Sigmoid colon (tissue), 7 donors: Measurements from ENCODE around the gene PAXX. TPM values are rescaled to one million over a fixed set of nuclear protein-coding genes. Genes with fewer than 3 reads are reported as not detected.

Source experiments
- DNase-seq: peaks from one replicate; pipeline ENCODE4 v3.0.0-alpha.2; 2019
- H3K27ac ChIP-seq, 4 donors: fragments of 200-600 bp; sonication (generic); one replicate each; pipeline ENCODE4 v1.5.1; 2016 to 2019; ENCODE audit warnings: mild to moderate bottlenecking in 1 of 4
- H3K27me3 ChIP-seq, 3 donors: fragments of 200-600 bp; sonication (generic); one replicate each; pipeline ENCODE4 v1.5.1; 2019; ENCODE audit warnings: mild to moderate bottlenecking in 1 of 3
- H3K36me3 ChIP-seq, 4 donors: fragments of 200-600 bp; sonication (generic); one replicate each; pipeline ENCODE4 v1.5.1; 2016 to 2019
- H3K4me1 ChIP-seq, 4 donors: fragments of 200-600 bp; sonication (generic); one replicate each; pipeline ENCODE4 v1.5.1; 2017 to 2019
- H3K4me3 ChIP-seq, 4 donors: fragments of 200-600 bp; sonication (generic); one replicate each; pipeline ENCODE4 v1.5.1; 2017 to 2019; ENCODE audit warnings: mild to moderate bottlenecking in 2 of 4, moderate library complexity in 1 of 4
- H3K9me3 ChIP-seq, 4 donors: fragments of 200-600 bp in 3 of 4; sonication (generic) in 3 of 4; one replicate each; pipeline versions ENCODE4 v1.5.1 to v1.6.1; 2013 to 2019
- CTCF ChIP-seq, 4 experiments: fragments of 450-650 bp in 3 of 4; fragments of 200-600 bp in 1 of 4; IDR thresholded peaks; one replicate each; pipeline ENCODE4 v1.5.1; 2016 to 2019; ENCODE audit warnings: antibody characterized with exemption in 4 of 4, mild to moderate bottlenecking in 3 of 4, moderate library complexity in 2 of 4
- EP300 ChIP-seq, 4 donors: sonication (generic); formaldehyde crosslinking; IDR thresholded peaks; one replicate each; pipeline ENCODE4 v1.6.1; 2017; ENCODE audit warnings: antibody characterized with exemption in 4 of 4
- POLR2A ChIP-seq, 2 donors: fragments of 450-650 bp; IDR thresholded peaks; one replicate each; pipeline ENCODE4 v1.6.1; 2016; ENCODE audit warnings: antibody characterized with exemption in 2 of 2, mild to moderate bottlenecking in 2 of 2, moderate library complexity in 2 of 2
- POLR2AphosphoS5 ChIP-seq, 4 donors: sonication (generic); formaldehyde crosslinking; IDR thresholded peaks; one replicate each; pipeline ENCODE4 v1.6.1; 2017; ENCODE audit warnings: antibody characterized with exemption in 4 of 4
- WGBS, 2 donors: extraction: QIAGEN DNeasy Blood & Tissue Kit; methylation state at CpG; one replicate each; pipeline ENCODE4 v1.1.7; 2013; 5-methylcytosine and 5-hydroxymethylcytosine counted together
- intact Hi-C: fragments of 100-400 bp; cut with DNase I; formaldehyde crosslinking; loops from one replicate; pipeline ENCODE4 v1.15.1; 2023
- polyA plus RNA-seq, 3 donors: library from polyadenylated mRNA; stranded (reverse); fragments of 200-250 nt; gene quantifications; one replicate each; pipeline ENCODE4 v1.2.3, GENCODE V29; 2013
- total RNA-seq, 4 donors: library from RNA; depleted of rRNA; stranded (reverse); fragments of >200 nt; gene quantifications; one replicate each; pipeline ENCODE4 v1.1.0, GENCODE V29; 2016
- donor health status: healthy with polysubstance abuse.
- donor health status: Bipolar disorder and iron deficiency.
- donor health status: healthy.

The PAXX gene
- total and polyA plus RNA-seq, 7 donors, result 28.0 to 80.9 (median 36.3) TPM

DNA sequence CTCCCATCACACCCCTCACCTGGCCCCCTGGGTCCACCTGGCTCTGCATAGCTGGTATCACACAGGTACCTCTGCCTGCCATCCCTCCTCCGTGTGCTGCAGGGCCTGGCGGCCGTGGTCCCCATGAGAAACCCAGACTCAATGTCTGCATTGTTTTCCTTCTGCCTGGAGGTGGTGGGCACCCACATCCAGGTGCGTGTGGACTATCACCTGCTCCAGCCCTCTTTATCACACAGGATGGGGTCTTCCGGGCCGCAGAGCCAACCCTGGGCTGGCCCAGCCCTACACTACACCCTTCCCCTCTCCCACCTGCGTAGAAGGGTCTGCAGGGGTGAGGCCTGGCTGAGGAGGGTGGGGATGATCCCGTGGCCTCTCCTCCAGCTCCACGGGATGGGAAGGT is 46.7 kb downstream of the PAXX start:
- intact Hi-C loops, result loop anchor here (10.0 kb wide), 1 partner anchor 194 kb away; the partner anchor contains the start of genes AJM1 and PHPT1

DNA sequence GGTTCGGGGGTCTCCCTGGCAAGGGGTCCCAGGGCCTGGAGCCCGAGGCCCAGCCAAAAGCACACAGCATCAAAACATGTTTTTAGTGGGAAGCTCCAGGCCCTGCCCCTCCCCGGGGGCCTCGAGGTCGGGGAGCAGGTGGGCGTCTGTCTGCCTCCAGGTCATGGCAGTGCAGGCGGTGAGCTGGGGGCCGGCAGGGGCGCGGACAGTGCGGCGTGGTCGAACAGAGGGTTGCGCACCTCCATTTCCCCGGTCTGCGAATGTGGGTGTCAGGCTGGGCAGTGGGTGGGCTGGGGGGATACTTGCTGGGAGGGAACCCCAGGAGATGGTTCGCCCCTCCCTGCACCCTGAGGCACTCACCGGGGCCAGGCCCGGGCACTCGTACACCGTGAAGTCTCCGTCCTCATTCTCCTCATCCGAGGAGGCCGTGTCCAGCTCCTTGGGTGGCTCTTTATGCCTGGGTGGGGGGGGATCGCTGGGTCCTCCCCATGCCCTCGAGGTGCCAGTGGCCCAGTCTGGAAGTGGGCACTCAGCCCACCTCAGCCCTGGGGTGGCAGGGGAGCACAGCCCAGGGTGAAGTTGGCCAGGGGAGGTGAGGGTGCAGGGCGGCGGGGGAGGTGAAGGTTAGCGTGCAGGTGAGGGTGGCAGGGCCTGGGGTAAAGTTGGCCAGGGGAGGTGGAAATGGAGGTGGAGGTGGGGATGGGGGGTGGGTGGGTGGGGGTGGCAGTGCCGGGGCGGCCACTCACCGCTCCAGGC is 47.6 kb downstream of the PAXX start:
- Histone ChIP-seq H3K9me3 (no peaks in the 10 kb centered on the region), H3K4me3 (no peak overlapping the region), H3K4me1 (peaks cover 0 to 23% (median 19%) of the 10 kb centered on the region in 4 donors), H3K36me3 (peaks cover 0 to 26% (median 16%) of the 10 kb centered on the region in 4 donors), H3K27me3 (peaks cover 0 to 3% (median 0%) of the 10 kb centered on the region in 3 donors), H3K27ac (no peak overlapping the region)
- no peak for TF ChIP-seq POLR2A (IDR thresholded peaks at IDR 0.05)
- no peak for TF ChIP-seq EP300 (IDR thresholded peaks at IDR 0.05)
- no peak for TF ChIP-seq CTCF (IDR thresholded peaks at IDR 0.05)
- TF ChIP-seq POLR2AphosphoS5 (IDR thresholded peaks at IDR 0.05), result no peak
- WGBS, 2 donors, result 90 to 92% methylated on average over 32 of the region's 32 CpGs
- intact Hi-C loops, result loop anchor here (10.0 kb wide), 1 partner anchor 195 kb away; the partner anchor contains the start of genes AJM1 and PHPT1
- no peak for DNase-seq

More for the DNA sequence above, 46.7 kb downstream of the PAXX start:
- H3K27ac ChIP-seq, result no peak overlapping the region
- no peak overlapping the region for H3K4me3 ChIP-seq
- H3K9me3 ChIP-seq, result no peaks in the 10 kb centered on the region
- TF ChIP-seq POLR2A (IDR thresholded peaks at IDR 0.05) (no peak), EP300 (IDR thresholded peaks at IDR 0.05) (no peak), CTCF (IDR thresholded peaks at IDR 0.05) (no peak), POLR2AphosphoS5 (IDR thresholded peaks at IDR 0.05) (no peak)
- peaks cover 0 to 9% (median 0%) of the 10 kb centered on the region in 3 donors for H3K27me3 ChIP-seq
- WGBS, 2 donors, result 89 to 91% methylated on average over 9 of the region's 9 CpGs
- DNase-seq, result no peak
- peaks cover 0 to 26% (median 16%) of the 10 kb centered on the region in 4 donors for H3K36me3 ChIP-seq
- peaks cover 0 to 14% (median 12%) of the 10 kb centered on the region in 4 donors for H3K4me1 ChIP-seq

GRCh38 chr9:137040568-137040967 is 48.3 kb downstream of the PAXX start:
- peaks cover 0 to 26% (median 16%) of the 10 kb centered on the region in 4 donors for H3K36me3 ChIP-seq
- no peak for DNase-seq
- peaks cover 0 to 22% (median 19%) of the 10 kb centered on the region in 4 donors for H3K4me1 ChIP-seq
- TF ChIP-seq EP300 (IDR thresholded peaks at IDR 0.05) (no peak), CTCF (IDR thresholded peaks at IDR 0.05) (no peak), POLR2AphosphoS5 (IDR thresholded peaks at IDR 0.05) (no peak), POLR2A (IDR thresholded peaks at IDR 0.05) (no peak)
- H3K4me3 ChIP-seq, result no peak overlapping the region
- intact Hi-C loops, result no loop called here
- WGBS, 2 donors, result 87 to 89% methylated on average over 23 of the region's 23 CpGs
- H3K27me3 ChIP-seq, result no peaks in the 10 kb centered on the region
- H3K27ac ChIP-seq, result peak overlapping the region in 2 of 4 donors; percentile 14
- H3K9me3 ChIP-seq, result no peaks in the 10 kb centered on the region

GRCh38 chr9:137041124-137041523 is 48.9 kb downstream of the PAXX start:
- H3K9me3 ChIP-seq, result no peaks in the 10 kb centered on the region
- H3K4me3 ChIP-seq, result no peak overlapping the region
- H3K27me3 ChIP-seq, result no peaks in the 10 kb centered on the region
- DNase-seq, result no peak
- peaks cover 0 to 26% (median 16%) of the 10 kb centered on the region in 4 donors for H3K36me3 ChIP-seq
- TF ChIP-seq CTCF (IDR thresholded peaks at IDR 0.05) (no peak), POLR2AphosphoS5 (IDR thresholded peaks at IDR 0.05) (no peak), POLR2A (IDR thresholded peaks at IDR 0.05) (no peak), EP300 (IDR thresholded peaks at IDR 0.05) (no peak)
- H3K4me1 ChIP-seq, result peaks cover 0 to 23% (median 21%) of the 10 kb centered on the region in 4 donors
- intact Hi-C loops, result no loop called here
- H3K27ac ChIP-seq, result peak overlapping the region in 2 of 4 donors; percentile 14 to 27
- WGBS, 2 donors, result 72 to 75% methylated on average over 16 of the region's 16 CpGs
